Breast epithelium (tissue), 4 donors: Measurements from ENCODE around the gene PAQR8. TPM values are rescaled to one million over a fixed set of nuclear protein-coding genes. Genes with fewer than 3 reads are reported as not detected.

Experiments used
- DNase-seq, 2 donors: peaks; one replicate each; pipeline ENCODE4 v3.0.0-alpha.2; 2019; ENCODE audit warnings: low spot score in 2 of 2
- H3K27ac ChIP-seq, 2 donors: fragments of 200-600 bp; sonication (generic) in 1 of 2; one replicate each; pipeline ENCODE4 v1.5.1; 2016 to 2019; ENCODE audit warnings: mild to moderate bottlenecking in 1 of 2
- H3K27me3 ChIP-seq, 2 donors: fragments of 200-600 bp; sonication (generic) in 1 of 2; one replicate each; pipeline versions ENCODE4 v1.5.1 to v1.6.0; 2017 to 2019; ENCODE audit warnings: control low read depth in 1 of 2, mild to moderate bottlenecking in 1 of 2
- H3K36me3 ChIP-seq: fragments of 200-600 bp; one replicate; pipeline ENCODE4 v1.5.1; 2019
- H3K4me1 ChIP-seq, 2 donors: fragments of 200-600 bp; sonication (generic); one replicate each; pipeline ENCODE4 v1.5.1; 2016 to 2019; ENCODE audit warnings: control low read depth in 1 of 2
- H3K4me3 ChIP-seq, 3 donors: fragments of 200-600 bp; sonication (generic); 1 replicate in 2 of 3; 2 replicates in 1 of 3; pipeline ENCODE4 v1.5.1; 2016 to 2019; ENCODE audit warnings: mild to moderate bottlenecking in 3 of 3, moderate library complexity in 2 of 3
- H3K9me3 ChIP-seq, 2 donors: fragments of 200-600 bp; sonication (generic) in 1 of 2; one replicate each; pipeline ENCODE4 v1.5.1; 2016 to 2019; ENCODE audit warnings: control low read depth in 1 of 2
- CTCF ChIP-seq, 3 donors: fragments of 450-650 bp; IDR thresholded peaks; one replicate each; pipeline ENCODE4 v1.5.1; 2016 to 2017; ENCODE audit warnings: antibody characterized with exemption in 3 of 3, mild to moderate bottlenecking in 3 of 3, moderate library complexity in 3 of 3
- POLR2A ChIP-seq: fragments of 450-650 bp; IDR thresholded peaks from one replicate; pipeline ENCODE4 v1.6.1; 2016; ENCODE audit warnings: antibody characterized with exemption, mild to moderate bottlenecking, moderate library complexity
- POLR2AphosphoS5 ChIP-seq, 3 donors: sonication (generic); formaldehyde crosslinking; IDR thresholded peaks; one replicate each; pipeline ENCODE4 v1.6.1; 2017; ENCODE audit warnings: antibody characterized with exemption in 3 of 3
- intact Hi-C: fragments of 100-400 bp; cut with DNase I; formaldehyde crosslinking; loops from one replicate; pipeline ENCODE4 v1.15.1; 2023; ENCODE audit warnings: low total_unique reads
- total RNA-seq, 3 donors: library from RNA; depleted of rRNA; stranded (reverse); fragments of >200 nt; gene quantifications; one replicate each; pipeline ENCODE4 v1.1.0, GENCODE V29; 2016

The PAQR8 gene
- total RNA-seq: 1 to 10 TPM; 4.0 to 4.6 (median 4.3) TPM

- TF ChIP-seq POLR2AphosphoS5 (IDR thresholded peaks at IDR 0.05) (no peak), POLR2A (no peak), CTCF (IDR thresholded peaks at IDR 0.05) (no peak)
- Histone ChIP-seq H3K4me1 (peaks cover 0 to 4% of the 10 kb centered on the region in 2 donors), H3K9me3 (no peaks in the 10 kb centered on the region), H3K4me3 (peak within 1 kb of the TSS; percentile 79 to 99 (median 79)), H3K36me3 (no peaks in the 10 kb centered on the region), H3K27me3 (no peaks in the 10 kb centered on the region), H3K27ac (peak within 1 kb of the TSS; percentile 57 to 86)
- intact Hi-C loops: no loop called here
- DNase-seq: peak; percentile 27 to 56
Observed at GRCh38 chr6:52361945-52362442, at the start of gene PAQR8. PAQR8 (plus strand) TSS chr6:52362151; CDS start chr6:52403214, 41,063 bp downstream.

- Histone ChIP-seq H3K4me3 (no peak overlapping the region), H3K27ac (no peak overlapping the region), H3K27me3 (no peaks in the 10 kb centered on the region), H3K36me3 (no peaks in the 10 kb centered on the region), H3K9me3 (no peaks in the 10 kb centered on the region), H3K4me1 (no peaks in the 10 kb centered on the region)
- intact Hi-C loops: no loop called here
- TF ChIP-seq CTCF (IDR thresholded peaks at IDR 0.05) (no peak), POLR2A (no peak), POLR2AphosphoS5 (IDR thresholded peaks at IDR 0.05) (no peak)
- no peak for DNase-seq
Observed at GRCh38 chr6:52312461-52312860, 49.5 kb upstream of the PAQR8 start.

- Histone ChIP-seq H3K4me1 (no peaks in the 10 kb centered on the region), H3K27me3 (no peaks in the 10 kb centered on the region), H3K36me3 (no peaks in the 10 kb centered on the region), H3K9me3 (no peaks in the 10 kb centered on the region), H3K27ac (no peak overlapping the region), H3K4me3 (no peak overlapping the region)
- TF ChIP-seq CTCF (IDR thresholded peaks at IDR 0.05) (no peak), POLR2A (no peak), POLR2AphosphoS5 (IDR thresholded peaks at IDR 0.05) (no peak)
- no peak for DNase-seq
- intact Hi-C loops: no loop called here
Observed at GRCh38 chr6:52314752-52315151, 47.2 kb upstream of the PAQR8 start.

GRCh38 chr6:52317211-52317610 is 44.7 kb upstream of the PAQR8 start:
- H3K27me3 ChIP-seq: no peaks in the 10 kb centered on the region
- H3K4me1 ChIP-seq: no peaks in the 10 kb centered on the region
- H3K36me3 ChIP-seq: no peaks in the 10 kb centered on the region
- H3K27ac ChIP-seq: no peak overlapping the region
- intact Hi-C loops: no loop called here
- no peak overlapping the region for H3K4me3 ChIP-seq
- TF ChIP-seq CTCF (IDR thresholded peaks at IDR 0.05): no peak
- no peak for TF ChIP-seq POLR2A
- no peak for TF ChIP-seq POLR2AphosphoS5 (IDR thresholded peaks at IDR 0.05)
- no peaks in the 10 kb centered on the region for H3K9me3 ChIP-seq
- no peak for DNase-seq

GRCh38 chr6:52317841-52318581 is 43.9 kb upstream of the PAQR8 start:
- TF ChIP-seq POLR2AphosphoS5 (IDR thresholded peaks at IDR 0.05): no peak
- TF ChIP-seq CTCF (IDR thresholded peaks at IDR 0.05): no peak
- no peak for TF ChIP-seq POLR2A
- no peaks in the 10 kb centered on the region for H3K9me3 ChIP-seq
- H3K27ac ChIP-seq: no peak overlapping the region
- no peaks in the 10 kb centered on the region for H3K27me3 ChIP-seq
- no peaks in the 10 kb centered on the region for H3K36me3 ChIP-seq
- H3K4me1 ChIP-seq: no peaks in the 10 kb centered on the region
- intact Hi-C loops: no loop called here
- no peak for DNase-seq
- H3K4me3 ChIP-seq: no peak overlapping the region
